DOHH2 (cell line): Measurements from ENCODE around the gene RIT2.

Experiments used
- H3F3A ChIP-seq: fragments of 200-600 bp; sonication (generic), shearing (Covaris generic); 2 replicates; pipeline ENCODE4 v1.6.0; 2016; ENCODE audit warnings: antibody characterized with exemption, mild to moderate bottlenecking; ENCODE audit not compliant: control insufficient read depth, insufficient read depth
- H3K27ac ChIP-seq: fragments of 200-600 bp; sonication (generic); 2 replicates; pipeline ENCODE4 v1.5.1; 2014; ENCODE audit warnings: low read depth, mild to moderate bottlenecking, low read length, moderate library complexity
- H3K27me3 ChIP-seq: fragments of 200-600 bp; sonication (generic); 2 replicates; pipeline ENCODE4 v1.6.1; 2014; ENCODE audit warnings: mild to moderate bottlenecking, low read length, mixed read lengths; ENCODE audit not compliant: control insufficient read depth
- H3K36me3 ChIP-seq: fragments of 200-600 bp; sonication (generic); 2 replicates; pipeline ENCODE4 v1.6.1; 2014; ENCODE audit warnings: mild to moderate bottlenecking, low read length, moderate library complexity, mixed read lengths; ENCODE audit not compliant: control insufficient read depth
- H3K4me1 ChIP-seq: fragments of 200-600 bp; sonication (generic); 2 replicates; pipeline ENCODE4 v1.6.1; 2014; ENCODE audit warnings: mild to moderate bottlenecking, low read length, mixed read lengths; ENCODE audit not compliant: control insufficient read depth
- H3K4me2 ChIP-seq: fragments of 200-600 bp; sonication (generic); 2 replicates; pipeline ENCODE4 v1.6.0; 2014; ENCODE audit warnings: mild to moderate bottlenecking, low read length, moderate library complexity
- H3K4me3 ChIP-seq: fragments of 200-600 bp; sonication (generic); 2 replicates; pipeline ENCODE4 v1.5.1; 2014; ENCODE audit warnings: mild to moderate bottlenecking, low read length, mixed read lengths
- H3K79me2 ChIP-seq: fragments of 200-600 bp; sonication (generic); 2 replicates; pipeline ENCODE4 v1.6.1; 2014; ENCODE audit warnings: mild to moderate bottlenecking, low read length, mixed read lengths; ENCODE audit not compliant: control insufficient read depth
- H3K9me2 ChIP-seq: fragments of 200-600 bp; sonication (generic); replicated peaks from 2 replicates; pipeline ENCODE4 v1.6.1; 2014; ENCODE audit warnings: mild to moderate bottlenecking, low read length, mixed read lengths; ENCODE audit not compliant: control insufficient read depth
- H3K9me3 ChIP-seq: fragments of 200-600 bp; sonication (generic); 2 replicates; pipeline ENCODE4 v1.6.1; 2014; ENCODE audit warnings: antibody characterized with exemption, low read length, mixed read lengths; ENCODE audit not compliant: control insufficient read depth, insufficient read depth
- H4K20me1 ChIP-seq: fragments of 200-600 bp; sonication (generic); 2 replicates; pipeline ENCODE4 v1.6.0; 2014; ENCODE audit warnings: low read depth, mild to moderate bottlenecking, antibody characterized with exemption, low read length, moderate library complexity; ENCODE audit not compliant: control insufficient read depth, insufficient read depth
- CTCF ChIP-seq: fragments of 200-600 bp; sonication (generic); IDR thresholded peaks from one replicate; pipeline ENCODE4 v1.5.1; 2014; ENCODE audit warnings: antibody characterized with exemption, mild to moderate bottlenecking, low read depth, low read length; ENCODE audit not compliant: poor library complexity, severe bottlenecking
- EZH2phosphoT487 ChIP-seq: fragments of 200-600 bp; sonication (generic); IDR thresholded peaks from 2 replicates; pipeline ENCODE4 v1.6.1; 2017; ENCODE audit warnings: borderline replicate concordance, mild to moderate bottlenecking, antibody characterized with exemption, low read length, moderate library complexity, mixed read lengths

Gene RIT2

GRCh38 chr18:43061816-43062215, 53.7 kb downstream of the RIT2 start:
- no peaks in the 10 kb centered on the region for H3K36me3 ChIP-seq

GRCh38 chr18:43061318-43061717, 54.2 kb downstream of the RIT2 start:
- no peaks in the 10 kb centered on the region for H4K20me1 ChIP-seq
- no peaks in the 10 kb centered on the region for H3K9me2 ChIP-seq
- H3K4me2 ChIP-seq, result no peak overlapping the region
- H3K36me3 ChIP-seq, result no peaks in the 10 kb centered on the region
- TF ChIP-seq EZH2phosphoT487 (no peak), CTCF (no peak)
- no peaks in the 10 kb centered on the region for H3K79me2 ChIP-seq
- no peak overlapping the region for H3K4me3 ChIP-seq
- no peak overlapping the region for H3K27ac ChIP-seq
- no peaks in the 10 kb centered on the region for H3K9me3 ChIP-seq
- no peaks in the 10 kb centered on the region for H3F3A ChIP-seq
- H3K27me3 ChIP-seq, result no peaks in the 10 kb centered on the region
- H3K4me1 ChIP-seq, result no peaks in the 10 kb centered on the region

More at GRCh38 chr18:43061816-43062215, 53.7 kb downstream of the RIT2 start:
- Histone ChIP-seq H3K4me2 (no peak overlapping the region), H3F3A (no peaks in the 10 kb centered on the region), H3K4me3 (no peak overlapping the region), H3K79me2 (no peaks in the 10 kb centered on the region), H4K20me1 (no peaks in the 10 kb centered on the region), H3K27ac (no peak overlapping the region), H3K9me3 (no peaks in the 10 kb centered on the region), H3K27me3 (no peaks in the 10 kb centered on the region), H3K4me1 (no peaks in the 10 kb centered on the region), H3K9me2 (no peaks in the 10 kb centered on the region)
- no peak for TF ChIP-seq CTCF
- no peak for TF ChIP-seq EZH2phosphoT487

GRCh38 chr18:43060020-43060419, 55.5 kb downstream of the RIT2 start:
- Histone ChIP-seq H3K9me2 (no peaks in the 10 kb centered on the region), H3K79me2 (no peaks in the 10 kb centered on the region), H3K27ac (no peak overlapping the region), H3K27me3 (no peaks in the 10 kb centered on the region), H3K4me2 (no peak overlapping the region), H3K4me1 (no peaks in the 10 kb centered on the region), H3K9me3 (no peaks in the 10 kb centered on the region), H4K20me1 (no peaks in the 10 kb centered on the region), H3K4me3 (no peak overlapping the region), H3F3A (no peaks in the 10 kb centered on the region), H3K36me3 (no peaks in the 10 kb centered on the region)
- TF ChIP-seq EZH2phosphoT487 (no peak), CTCF (no peak)
